Esophagus squamous epithelium (tissue), 4 donors: Measurements from ENCODE around the gene FGD2.

Experiments
- CTCF ChIP-seq, 6 experiments: fragments of 450-650 bp in 4 of 6; fragments of 200-600 bp in 2 of 6; sonication (generic) in 2 of 6; IDR thresholded peaks; one replicate each; pipeline ENCODE4 v1.5.1; 2016 to 2019; ENCODE audit warnings: antibody characterized with exemption in 6 of 6, mild to moderate bottlenecking in 4 of 6, moderate library complexity in 4 of 6
- POLR2A ChIP-seq, 4 donors: fragments of 450-650 bp; IDR thresholded peaks; one replicate each; pipeline ENCODE4 v1.6.1; 2017; ENCODE audit warnings: antibody characterized with exemption in 4 of 4, mild to moderate bottlenecking in 4 of 4, moderate library complexity in 3 of 4

- TF ChIP-seq CTCF (IDR thresholded peaks at IDR 0.05) (no peak), POLR2A (IDR thresholded peaks at IDR 0.05) (no peak)
Observed at GRCh38 chr6:37047346-37047688, 41.9 kb downstream of the FGD2 start.
